Gastrocnemius medialis (tissue), 4 donors: ENCODE results near the gene DSCAML1. TPM values are rescaled to one million over a fixed set of nuclear protein-coding genes. Genes with fewer than 3 reads are reported as not detected.

ENCODE experiments used
- ATAC-seq, 2 donors: fragments of 150-250 bp; one replicate each; pipeline ENCODE4 v1.9.1; 2016
- DNase-seq, 2 donors: peaks; one replicate each; pipeline ENCODE4 v3.0.0-alpha.2; 2019
- H3K27ac ChIP-seq, 4 donors: fragments of 200-600 bp; sonication (generic); 1 replicate in 1 of 4; 2 replicates in 3 of 4; pipeline ENCODE4 v1.5.1; 2016 to 2018; ENCODE audit warnings: mild to moderate bottlenecking in 2 of 4, moderate library complexity in 1 of 4
- H3K27me3 ChIP-seq, 3 donors: fragments of 200-600 bp; sonication (generic) in 2 of 3; 1 replicate in 1 of 3; 2 replicates in 2 of 3; pipeline versions ENCODE4 v1.5.1 to v1.6.0; 2016 to 2019; ENCODE audit warnings: mild to moderate bottlenecking in 1 of 3, moderate library complexity in 1 of 3
- H3K36me3 ChIP-seq, 2 donors: fragments of 200-600 bp; sonication (generic) in 1 of 2; one replicate each; pipeline ENCODE4 v1.5.1; 2017 to 2018
- H3K4me1 ChIP-seq, 2 donors: fragments of 200-600 bp; sonication (generic) in 1 of 2; one replicate each; pipeline ENCODE4 v1.5.1; 2016 to 2017; ENCODE audit warnings: mild to moderate bottlenecking in 2 of 2
- H3K4me3 ChIP-seq, 4 donors: fragments of 200-600 bp; sonication (generic) in 3 of 4; 1 replicate in 1 of 4; 2 replicates in 3 of 4; pipeline ENCODE4 v1.5.1; 2016 to 2019; ENCODE audit warnings: mild to moderate bottlenecking in 2 of 4
- H3K9me3 ChIP-seq, 3 donors: fragments of 200-600 bp; sonication (generic) in 2 of 3; 1 replicate in 1 of 3; 2 replicates in 2 of 3; pipeline ENCODE4 v1.5.1; 2016 to 2019
- CTCF ChIP-seq, 5 experiments: fragments of 450-650 bp in 3 of 5; fragments of 200-600 bp in 2 of 5; sonication (generic) in 2 of 5; IDR thresholded peaks in 4 of 5; conservative IDR thresholded peaks in 1 of 5; 1 replicate in 4 of 5; 2 replicates in 1 of 5; pipeline ENCODE4 v1.5.1; 2016 to 2019; ENCODE audit warnings: antibody characterized with exemption in 5 of 5, mild to moderate bottlenecking in 3 of 5, moderate library complexity in 3 of 5
- POLR2A ChIP-seq, 2 donors: fragments of 450-650 bp; IDR thresholded peaks; one replicate each; pipeline ENCODE4 v1.6.1; 2017; ENCODE audit warnings: antibody characterized with exemption in 2 of 2, mild to moderate bottlenecking in 2 of 2, moderate library complexity in 2 of 2
- in situ Hi-C, 4 donors: fragments of 200-750 bp; cut with MboI; loops; one replicate each; pipeline versions ENCODE4 v1.15.0 to v1.8.0; 2017; ENCODE audit warnings: low sequenced_read_pairs in 4 of 4
- intact Hi-C: fragments of 100-400 bp; cut with DNase I; formaldehyde crosslinking; loops from one replicate; pipeline ENCODE4 v1.15.1; 2023; ENCODE audit warnings: low total_unique reads
- total RNA-seq, 4 donors: library from RNA; depleted of rRNA; stranded (reverse); fragments of >200 nt; gene quantifications; one replicate each; pipeline versions ENCODE4 v1.1.0 to v1.2.3, GENCODE V29; 2016

DSCAML1 gene
- total RNA-seq, 4 donors from 2014 or later: 0.05 to 0.15 (median 0.07) TPM

DNA sequence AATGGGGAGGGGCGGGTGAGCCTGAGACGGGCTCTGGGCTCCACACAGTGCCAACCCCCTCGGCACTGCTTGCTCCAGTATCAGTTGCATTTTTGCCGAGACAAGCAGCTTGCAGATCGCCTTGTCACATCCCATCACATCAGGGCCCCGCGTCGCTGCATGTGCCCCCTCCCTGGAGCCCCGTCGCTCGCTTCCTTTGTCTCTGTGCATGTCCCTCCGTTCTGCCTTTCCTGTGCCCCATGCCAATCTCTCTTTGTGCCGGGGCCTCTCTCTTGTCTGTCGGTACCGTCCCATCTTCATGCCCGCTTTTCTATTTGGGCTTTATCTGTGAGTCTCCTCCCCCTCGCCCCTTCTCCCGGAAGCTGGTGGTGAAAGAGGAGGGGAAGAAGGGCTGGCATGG lies 267.2 kb downstream of the DSCAML1 start:
- DNase-seq (no peak), ATAC-seq (no peak)
- intact Hi-C loops: no loop called here
- no peaks in the 10 kb centered on the region for H3K4me1 ChIP-seq
- in situ Hi-C loops: no loop called here
- TF ChIP-seq POLR2A (IDR thresholded peaks at IDR 0.05): no peak
- TF ChIP-seq CTCF (IDR thresholded peaks at IDR 0.05 in 4 of 5, conservative IDR thresholded peaks at IDR 0.05 in 1 of 5): no peak
- no peaks in the 10 kb centered on the region for H3K36me3 ChIP-seq
- H3K4me3 ChIP-seq: no peak overlapping the region
- peaks cover 3 to 13% (median 12%) of the 10 kb centered on the region in 3 donors for H3K27me3 ChIP-seq
- no peaks in the 10 kb centered on the region for H3K9me3 ChIP-seq
- H3K27ac ChIP-seq: no peak overlapping the region

- Histone ChIP-seq H3K27ac (no peak overlapping the region), H3K4me3 (no peak overlapping the region), H3K4me1 (no peaks in the 10 kb centered on the region), H3K27me3 (peaks cover 3 to 13% (median 11%) of the 10 kb centered on the region in 3 donors), H3K9me3 (no peaks in the 10 kb centered on the region), H3K36me3 (no peaks in the 10 kb centered on the region)
- TF ChIP-seq CTCF (IDR thresholded peaks at IDR 0.05 in 4 of 5, conservative IDR thresholded peaks at IDR 0.05 in 1 of 5) (no peak), POLR2A (IDR thresholded peaks at IDR 0.05) (no peak)
- in situ Hi-C loops: no loop called here
- intact Hi-C loops: no loop called here
- ATAC-seq (no peak), DNase-seq (no peak)
Observed at GRCh38 chr11:117528097-117528721, 268.8 kb downstream of the DSCAML1 start.

DNA sequence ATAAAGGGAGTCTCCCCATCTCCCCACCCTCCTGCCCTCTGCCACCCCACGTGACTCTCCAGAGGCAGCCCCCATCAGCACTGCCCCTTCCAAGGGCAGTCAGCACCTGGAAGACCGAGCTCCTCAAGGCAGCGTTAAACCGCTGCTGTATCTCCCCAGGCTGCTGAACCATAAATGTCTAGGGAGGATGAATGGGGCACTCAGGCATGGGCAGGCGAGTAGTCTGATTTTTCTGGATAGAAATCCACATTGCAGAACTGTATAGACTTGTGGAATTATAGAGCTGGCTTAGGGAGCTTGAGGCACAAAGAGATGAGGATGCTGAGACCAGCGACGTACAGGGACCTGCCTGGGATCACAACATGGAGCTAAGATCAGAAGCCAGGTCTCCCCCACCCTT lies 269.7 kb downstream of the DSCAML1 start:
- Histone ChIP-seq H3K27me3 (peaks cover 3 to 13% (median 9%) of the 10 kb centered on the region in 3 donors), H3K4me3 (no peak overlapping the region), H3K27ac (no peak overlapping the region), H3K9me3 (no peaks in the 10 kb centered on the region), H3K36me3 (no peaks in the 10 kb centered on the region), H3K4me1 (no peaks in the 10 kb centered on the region)
- TF ChIP-seq CTCF (IDR thresholded peaks at IDR 0.05 in 4 of 5, conservative IDR thresholded peaks at IDR 0.05 in 1 of 5): no peak
- TF ChIP-seq POLR2A (IDR thresholded peaks at IDR 0.05): no peak
- DNase-seq (no peak), ATAC-seq (no peak)
- intact Hi-C loops (no loop called here), in situ Hi-C loops (no loop called here)

- ATAC-seq (no peak), DNase-seq (no peak)
- in situ Hi-C loops (no loop called here), intact Hi-C loops (no loop called here)
- H3K4me3 ChIP-seq: no peak overlapping the region
- no peaks in the 10 kb centered on the region for H3K36me3 ChIP-seq
- H3K9me3 ChIP-seq: no peaks in the 10 kb centered on the region
- TF ChIP-seq CTCF (IDR thresholded peaks at IDR 0.05 in 4 of 5, conservative IDR thresholded peaks at IDR 0.05 in 1 of 5) (no peak), POLR2A (IDR thresholded peaks at IDR 0.05) (no peak)
- H3K4me1 ChIP-seq: no peaks in the 10 kb centered on the region
- no peak overlapping the region for H3K27ac ChIP-seq
- peaks cover 3 to 13% (median 9%) of the 10 kb centered on the region in 3 donors for H3K27me3 ChIP-seq
Observed at GRCh38 chr11:117525866-117526542, 271.0 kb downstream of the DSCAML1 start.
